GM21526 (cell line): ENCODE measurements around the gene WNT16.
A peak's percentile ranks its signal among the peaks of the same experiment; 100 is the strongest.
"Not testable (repeated sequence)": the region's sequence is repeated elsewhere in the genome, so short reads cannot be mapped to it uniquely, and the experiment has no call there.

Source experiments
- ATAC-seq: cut with Tn5 transposase; IDR thresholded peaks from one replicate; pipeline ENCODE4 v1.9.1; 2021; ENCODE audit warnings: moderate library complexity; ENCODE audit not compliant: unreplicated experiment, low FRiP score

WNT16 gene

GRCh38 chr7:121328508-121329190 is at the start of gene WNT16:
Gene WNT16, plus strand, starts transcription at chr7:121329000. Its CDS starts 293 bp downstream, at chr7:121329293.
- ATAC-seq: no peak

- ATAC-seq: no peak
Observed at GRCh38 chr7:121279060-121279620, 49.7 kb upstream of the WNT16 start.

- ATAC-seq: no peak
Observed at GRCh38 chr7:121279822-121280221, 49.0 kb upstream of the WNT16 start.

GRCh38 chr7:121280656-121281055 is 48.1 kb upstream of the WNT16 start:
- no peak for ATAC-seq

GRCh38 chr7:121282129-121282528 is 46.7 kb upstream of the WNT16 start:
- no peak for ATAC-seq

GRCh38 chr7:121285066-121285667 is 43.6 kb upstream of the WNT16 start:
- ATAC-seq: no peak

- no peak for ATAC-seq
Observed at GRCh38 chr7:121286186-121286585, 42.6 kb upstream of the WNT16 start.

GRCh38 chr7:121286742-121287734 is 41.8 kb upstream of the WNT16 start:
- ATAC-seq: no peak

GRCh38 chr7:121288894-121289293 is 39.9 kb upstream of the WNT16 start:
- no peak for ATAC-seq

GRCh38 chr7:121289930-121290329 is 38.9 kb upstream of the WNT16 start:
- ATAC-seq: not testable (repeated sequence)

GRCh38 chr7:121294448-121294992 is 34.3 kb upstream of the WNT16 start:
- ATAC-seq: no peak

- no peak for ATAC-seq
Observed at GRCh38 chr7:121297843-121298242, 31.0 kb upstream of the WNT16 start.

- ATAC-seq: no peak
Observed at GRCh38 chr7:121298831-121299239, 30.0 kb upstream of the WNT16 start.

GRCh38 chr7:121300685-121301420 is 27.9 kb upstream of the WNT16 start:
- no peak for ATAC-seq

- ATAC-seq: no peak
Observed at GRCh38 chr7:121301446-121302213, 27.2 kb upstream of the WNT16 start.

- peak; percentile 94 for ATAC-seq
Observed at GRCh38 chr7:121302214-121302745, 26.5 kb upstream of the WNT16 start.

- no peak for ATAC-seq
Observed at GRCh38 chr7:121303422-121304101, 25.2 kb upstream of the WNT16 start.

GRCh38 chr7:121304102-121304658 is 24.6 kb upstream of the WNT16 start:
- no peak for ATAC-seq
